GM19452 (cell line): ENCODE data around the gene GALNT6.

Experiments used
- ATAC-seq: cut with Tn5 transposase; IDR thresholded peaks from one replicate; pipeline ENCODE4 v1.9.1; 2021; ENCODE audit not compliant: unreplicated experiment

The GALNT6 gene, protein sequence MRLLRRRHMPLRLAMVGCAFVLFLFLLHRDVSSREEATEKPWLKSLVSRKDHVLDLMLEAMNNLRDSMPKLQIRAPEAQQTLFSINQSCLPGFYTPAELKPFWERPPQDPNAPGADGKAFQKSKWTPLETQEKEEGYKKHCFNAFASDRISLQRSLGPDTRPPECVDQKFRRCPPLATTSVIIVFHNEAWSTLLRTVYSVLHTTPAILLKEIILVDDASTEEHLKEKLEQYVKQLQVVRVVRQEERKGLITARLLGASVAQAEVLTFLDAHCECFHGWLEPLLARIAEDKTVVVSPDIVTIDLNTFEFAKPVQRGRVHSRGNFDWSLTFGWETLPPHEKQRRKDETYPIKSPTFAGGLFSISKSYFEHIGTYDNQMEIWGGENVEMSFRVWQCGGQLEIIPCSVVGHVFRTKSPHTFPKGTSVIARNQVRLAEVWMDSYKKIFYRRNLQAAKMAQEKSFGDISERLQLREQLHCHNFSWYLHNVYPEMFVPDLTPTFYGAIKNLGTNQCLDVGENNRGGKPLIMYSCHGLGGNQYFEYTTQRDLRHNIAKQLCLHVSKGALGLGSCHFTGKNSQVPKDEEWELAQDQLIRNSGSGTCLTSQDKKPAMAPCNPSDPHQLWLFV

GRCh38 chr12:51391283-51392123, at the start of gene GALNT6:
TSS of gene GALNT6 (minus strand) at chr12:51391406. CDS start at chr12:51379781, 11,625 bp downstream.
- no peak for ATAC-seq

GRCh38 chr12:51439330-51439729, 48.1 kb upstream of the GALNT6 start:
- no peak for ATAC-seq

GRCh38 chr12:51437431-51437830, 46.2 kb upstream of the GALNT6 start:
- ATAC-seq: no peak

DNA sequence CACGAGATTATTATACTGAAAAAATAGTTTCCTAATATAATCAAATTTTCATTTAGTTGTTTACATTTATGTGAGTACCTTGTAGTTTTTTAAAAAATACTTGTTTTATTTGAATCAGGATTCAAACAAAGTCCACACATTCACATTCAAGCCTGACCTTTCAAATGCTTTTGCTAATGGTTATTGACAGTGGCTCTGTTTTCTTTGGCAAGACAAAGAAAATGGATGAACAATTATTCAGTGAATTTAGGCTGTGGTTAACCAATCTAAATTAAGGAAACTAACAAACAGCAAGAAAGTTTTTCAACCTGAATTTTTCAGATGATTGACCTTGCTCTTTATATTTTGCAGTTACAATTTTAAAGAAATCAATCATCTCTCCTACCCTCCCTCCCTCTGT, 43.1 kb upstream of the GALNT6 start:
- ATAC-seq: no peak

GRCh38 chr12:51432921-51433320, 41.7 kb upstream of the GALNT6 start:
- no peak for ATAC-seq

GRCh38 chr12:51430196-51430895, 39.1 kb upstream of the GALNT6 start:
- ATAC-seq: no peak

GRCh38 chr12:51429700-51430099, 38.5 kb upstream of the GALNT6 start:
- no peak for ATAC-seq

GRCh38 chr12:51428256-51428655, 37.0 kb upstream of the GALNT6 start:
- ATAC-seq: no peak

- peak; percentile 94 for ATAC-seq
These were observed 33.7 kb upstream of the GALNT6 start, which contains the start of gene SLC4A8 for GRCh38 chr12:51424662-51425539. TSS of gene SLC4A8 (plus strand) at chr12:51424831. CDS start at chr12:51424988, 157 bp downstream.

- no peak for ATAC-seq
These were observed 33.0 kb upstream of the GALNT6 start for GRCh38 chr12:51424094-51424661.

DNA sequence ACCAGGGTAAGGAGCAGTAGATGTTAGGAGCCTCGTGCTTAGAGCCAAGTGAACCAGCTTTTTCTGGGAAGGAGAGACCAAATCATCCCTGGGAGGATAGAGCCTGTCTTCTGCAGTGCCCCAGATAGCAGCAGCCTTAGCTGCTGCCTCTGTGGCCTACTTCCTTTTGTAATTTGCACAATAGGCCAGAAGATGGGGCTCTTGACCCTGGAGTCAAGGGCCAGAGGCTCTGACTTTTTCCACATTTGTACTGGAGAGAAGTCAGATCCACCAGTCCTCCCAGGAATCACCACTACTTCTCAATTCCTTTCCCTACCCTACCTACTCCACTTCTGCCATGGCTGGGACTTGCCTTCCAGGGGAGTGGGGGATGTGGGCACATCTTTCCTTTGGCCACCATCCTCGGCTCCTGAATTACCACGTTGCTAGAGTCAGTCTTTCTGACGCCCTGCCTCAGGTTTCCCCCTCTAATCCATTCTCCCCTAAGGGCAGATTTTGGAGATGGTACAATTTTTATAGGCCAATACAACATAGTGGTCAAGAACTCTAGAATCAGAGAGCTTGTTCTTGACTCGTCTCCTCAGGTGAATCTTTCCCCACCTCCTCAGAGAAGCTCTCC, 30.2 kb upstream of the GALNT6 start:
- no peak for ATAC-seq

DNA sequence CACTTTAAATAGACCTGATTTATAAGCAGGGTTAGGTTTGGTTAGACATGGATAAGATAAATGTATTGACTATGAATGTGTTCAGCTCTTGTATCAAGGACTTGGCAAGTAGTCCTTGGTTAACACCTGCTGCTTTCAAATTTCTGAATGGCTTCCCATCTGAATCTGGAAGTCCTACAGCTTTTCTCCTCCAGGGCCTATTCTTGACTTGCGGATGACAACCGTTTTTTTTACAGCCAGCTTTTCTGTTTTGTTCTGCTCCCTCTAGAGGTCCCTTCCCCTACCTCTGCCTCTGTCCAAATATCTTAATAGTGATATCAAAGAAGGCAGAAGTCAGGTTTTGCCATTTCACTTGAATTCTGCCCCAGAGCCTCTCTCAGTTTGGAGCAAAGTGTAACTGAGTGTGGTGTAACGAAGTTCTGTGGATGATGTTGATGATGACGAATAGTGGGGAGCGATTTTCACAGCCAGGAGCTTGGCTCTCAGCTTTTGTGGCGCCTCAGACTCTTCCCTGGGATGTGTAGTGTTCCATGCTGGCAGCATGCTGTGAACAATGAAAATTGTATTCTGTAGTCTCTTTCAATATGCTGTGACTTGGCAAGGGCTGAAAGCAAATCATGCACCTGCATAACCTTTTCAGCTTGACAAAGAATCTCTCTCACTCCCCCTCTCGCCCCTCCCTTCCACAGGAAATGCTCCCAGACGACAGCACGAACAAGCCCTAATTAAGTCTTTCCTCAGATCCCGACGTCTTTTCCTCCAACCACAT, 28.4 kb upstream of the GALNT6 start:
- no peak for ATAC-seq

DNA sequence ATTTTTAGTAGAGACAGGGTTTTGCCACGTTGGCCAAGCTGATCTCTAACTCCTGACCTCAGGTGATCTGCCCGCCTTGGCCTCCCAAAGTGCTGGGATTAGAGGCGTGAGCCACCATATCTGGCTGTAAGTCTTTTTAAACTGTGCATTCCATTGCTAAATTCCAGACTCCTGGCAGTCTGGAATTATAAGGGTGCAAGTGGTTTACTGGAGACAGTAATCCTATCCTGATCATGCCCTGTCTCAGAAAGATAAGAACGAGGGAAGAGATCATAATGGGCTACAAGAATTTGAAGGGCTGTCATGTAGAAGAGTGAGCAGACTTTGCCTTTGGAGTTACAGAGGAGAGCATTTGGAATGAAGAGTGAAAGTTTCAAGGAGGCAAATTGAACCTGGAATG, 26.6 kb upstream of the GALNT6 start:
- ATAC-seq: no peak

- no peak for ATAC-seq
These were observed 24.7 kb upstream of the GALNT6 start for GRCh38 chr12:51415931-51416330.

GRCh38 chr12:51413791-51414190, 22.6 kb upstream of the GALNT6 start:
- ATAC-seq: no peak

DNA sequence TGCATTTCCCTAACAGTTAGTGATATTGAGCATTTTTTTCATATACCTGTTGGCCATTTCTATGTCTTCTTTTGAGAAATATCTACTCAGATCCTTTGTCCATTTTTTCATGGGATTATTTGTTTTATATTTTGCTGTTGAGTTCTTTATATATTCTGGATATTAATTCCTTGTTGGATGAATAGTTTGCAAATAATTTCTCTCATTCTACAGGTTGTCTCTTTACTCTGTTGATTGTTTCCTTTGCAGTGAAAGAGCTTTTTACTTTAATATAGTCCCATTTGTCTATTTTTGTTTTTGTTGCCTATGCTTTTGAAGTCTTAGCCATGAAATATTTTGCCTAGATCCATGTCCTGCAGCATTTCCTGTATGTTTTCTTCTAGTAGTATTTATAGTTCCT, 21.9 kb upstream of the GALNT6 start:
- ATAC-seq: no peak

DNA sequence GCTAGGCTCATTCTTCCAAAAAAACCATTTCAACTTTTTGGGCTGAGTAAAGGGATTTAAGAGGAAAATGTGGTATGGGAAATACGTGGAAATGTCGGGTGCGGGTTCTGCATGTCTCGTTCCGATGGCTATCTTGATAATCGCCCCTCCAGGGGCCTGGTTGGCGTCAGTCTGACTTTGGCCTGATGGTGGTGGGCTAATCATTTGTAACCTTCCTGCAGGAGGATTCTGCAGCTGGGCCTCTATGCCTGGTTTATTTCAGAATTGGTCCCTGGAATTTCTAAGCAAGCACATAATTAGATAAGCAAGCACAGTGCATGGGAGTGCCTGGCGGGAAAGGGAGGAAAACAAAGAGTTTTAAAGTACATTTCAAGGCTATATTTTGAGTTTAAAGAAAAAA, 18.6 kb upstream of the GALNT6 start:
- no peak for ATAC-seq

DNA sequence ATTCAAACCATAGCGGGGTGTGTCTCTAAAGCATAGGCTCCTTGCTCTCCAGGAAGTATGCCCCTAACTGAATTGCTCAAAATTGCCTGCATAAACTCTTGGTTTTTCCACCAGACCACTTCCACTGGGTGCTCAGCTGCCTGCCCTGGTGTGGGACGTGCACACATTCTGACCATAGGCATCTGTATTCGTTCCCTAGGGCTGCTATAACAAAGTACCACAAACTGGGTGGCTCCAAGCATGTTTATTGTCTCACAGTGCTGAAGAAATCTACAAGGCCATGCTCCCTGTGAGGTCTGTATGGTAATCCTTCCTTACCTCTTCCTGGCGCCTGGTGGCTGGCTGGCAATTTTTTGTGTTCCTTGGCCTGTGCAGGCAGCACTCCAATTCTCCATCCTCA, 16.4 kb upstream of the GALNT6 start:
- ATAC-seq: no peak
